GM18519 (cell line): ENCODE results near the gene NTRK3.

ENCODE experiments used
- ATAC-seq: cut with Tn5 transposase; IDR thresholded peaks from one replicate; pipeline ENCODE4 v1.9.1; 2021; ENCODE audit warnings: mild to moderate bottlenecking, moderate library complexity; ENCODE audit not compliant: unreplicated experiment, low FRiP score

The NTRK3 gene

DNA sequence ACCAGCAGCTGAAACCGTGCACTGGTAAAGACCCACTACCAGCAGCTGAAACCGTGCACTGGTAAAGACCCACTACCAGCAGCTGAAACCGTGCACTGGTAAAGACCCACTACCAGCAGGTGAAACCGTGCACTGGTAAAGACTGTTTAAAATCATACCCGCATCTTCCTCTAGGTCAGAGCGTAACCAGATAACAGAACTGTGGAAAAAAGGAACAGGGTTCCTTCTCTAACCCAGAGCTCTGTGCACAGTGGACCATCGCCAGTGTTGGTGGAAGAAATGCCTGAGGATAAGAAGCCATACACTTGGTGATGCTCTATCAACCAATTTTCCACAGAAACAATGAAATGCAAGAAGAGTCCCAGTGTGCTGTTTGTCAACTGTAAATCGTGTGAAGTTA is 243.4 kb downstream of the NTRK3 start:
- no peak for ATAC-seq

GRCh38 chr15:88012688-88013087 is 243.9 kb downstream of the NTRK3 start:
- ATAC-seq, result no peak

- ATAC-seq, result no peak
Observed at GRCh38 chr15:88012233-88012632, 244.3 kb downstream of the NTRK3 start.

DNA sequence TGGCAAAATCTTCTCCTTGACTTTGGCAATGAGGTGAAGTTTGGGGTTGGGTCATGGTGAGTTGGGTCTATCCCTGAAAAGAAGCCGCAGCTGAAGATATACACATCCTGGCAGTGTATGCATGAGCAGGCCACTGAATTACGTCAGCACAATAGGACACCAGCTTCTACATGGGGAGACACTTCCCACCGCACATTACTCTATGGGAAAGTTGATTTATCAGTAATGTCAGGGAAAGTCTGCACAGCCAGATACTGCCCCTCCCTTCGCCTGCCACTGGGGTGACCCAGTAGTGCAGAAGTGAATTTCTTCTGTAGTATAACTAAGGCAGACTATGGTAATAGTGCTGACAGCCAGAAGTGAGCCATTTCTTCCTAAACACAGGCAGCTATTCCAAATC is 245.0 kb downstream of the NTRK3 start:
- no peak for ATAC-seq

DNA sequence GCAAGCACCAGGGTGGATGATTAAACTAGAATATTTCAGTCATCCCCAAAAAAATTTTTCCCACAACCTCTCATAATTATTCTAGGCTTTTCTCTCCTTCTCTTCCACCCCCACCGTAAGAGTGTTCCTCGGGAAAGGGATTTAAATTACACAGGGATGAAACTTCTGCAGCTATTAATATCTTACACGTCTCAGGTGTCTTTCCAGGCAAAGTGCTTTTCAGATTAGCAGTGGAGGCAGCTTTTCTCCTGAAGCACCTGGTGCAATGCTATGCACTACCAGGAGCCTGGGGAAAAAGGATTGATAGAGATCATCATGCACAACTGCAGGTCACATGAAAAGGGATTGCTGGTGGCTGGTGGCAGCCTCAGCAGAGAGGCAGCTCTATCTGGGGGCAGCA is 250.4 kb downstream of the NTRK3 start:
- ATAC-seq, result no peak

DNA sequence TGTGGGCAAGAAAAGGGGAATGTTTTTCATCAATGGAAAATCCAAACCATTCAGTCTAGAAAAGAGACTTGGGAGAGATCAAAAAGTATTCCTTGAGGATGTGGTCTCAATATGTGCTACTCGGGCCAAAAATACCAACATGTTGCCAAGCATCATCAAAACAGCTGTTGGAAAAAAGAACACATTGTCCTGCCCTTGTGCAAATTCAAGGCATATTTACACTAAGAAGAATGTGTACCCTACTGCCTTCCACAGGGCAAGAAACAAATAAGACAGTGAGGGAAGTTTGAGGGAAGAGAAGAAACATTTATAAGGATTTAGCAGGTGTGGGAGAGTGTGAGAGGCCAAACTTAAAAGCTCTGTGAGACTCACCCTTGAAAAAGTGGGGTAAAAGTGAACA is 252.1 kb downstream of the NTRK3 start:
- ATAC-seq, result no peak

DNA sequence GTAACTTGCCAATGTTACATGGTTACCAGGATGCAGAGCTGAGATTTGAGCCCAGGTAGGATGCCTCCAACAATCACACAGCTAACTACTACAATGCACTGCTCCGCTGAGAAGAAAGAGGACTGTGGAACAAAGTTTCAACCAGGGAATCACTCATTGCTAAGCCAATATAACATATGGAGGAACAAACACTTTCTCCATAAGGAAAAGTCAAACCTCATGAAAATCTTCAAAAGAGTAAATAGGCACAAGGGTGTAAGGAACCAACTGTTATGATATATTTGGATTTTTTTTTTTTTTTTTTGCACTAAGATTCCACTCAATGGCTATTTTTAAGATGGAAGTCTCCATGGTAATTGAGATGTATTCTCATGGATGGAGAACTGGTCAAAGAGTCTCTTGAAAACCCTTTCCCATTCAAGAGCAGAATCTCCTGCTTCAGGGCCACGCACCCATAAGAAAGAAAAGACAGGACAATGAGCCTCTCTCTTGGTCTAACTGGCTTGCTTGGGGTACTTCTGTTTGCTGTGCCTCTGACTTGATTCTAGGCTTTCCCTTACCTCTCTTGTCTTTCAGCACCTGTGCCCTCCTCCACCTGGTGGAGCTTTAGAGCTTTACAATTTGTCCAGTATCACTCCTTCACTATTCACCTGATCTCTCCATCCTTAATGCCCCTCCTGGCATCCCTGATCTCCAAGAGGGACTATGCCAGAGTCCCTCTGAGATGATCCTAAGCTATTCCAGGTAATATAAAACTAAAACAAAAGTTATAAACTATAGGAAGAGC is 252.8 kb downstream of the NTRK3 start:
- ATAC-seq, result no peak

GRCh38 chr15:88002706-88003105 is 253.8 kb downstream of the NTRK3 start:
- ATAC-seq, result no peak

DNA sequence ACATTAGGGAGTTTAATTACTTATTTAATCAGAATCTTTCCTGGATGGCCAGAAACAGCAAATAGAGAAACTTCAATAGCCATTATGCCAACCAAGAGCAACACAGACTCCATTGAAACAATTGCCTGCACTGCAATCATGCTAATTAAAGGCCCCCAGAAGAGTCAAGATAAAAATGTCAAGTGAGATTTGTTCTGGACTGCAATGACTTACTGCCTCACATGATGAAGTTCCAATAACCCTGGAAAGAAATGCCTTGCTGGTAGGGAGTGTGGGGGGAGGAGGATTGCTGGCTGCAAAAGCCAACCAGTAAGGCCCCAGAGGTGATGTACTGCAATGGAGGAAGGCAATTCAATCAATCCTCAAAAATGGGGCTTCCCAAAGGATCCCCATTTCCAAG is 257.9 kb downstream of the NTRK3 start:
- no peak for ATAC-seq

- no peak for ATAC-seq
Observed at GRCh38 chr15:87986776-87987175, 269.8 kb downstream of the NTRK3 start.

GRCh38 chr15:87985451-87985850 is 271.1 kb downstream of the NTRK3 start:
- no peak for ATAC-seq

DNA sequence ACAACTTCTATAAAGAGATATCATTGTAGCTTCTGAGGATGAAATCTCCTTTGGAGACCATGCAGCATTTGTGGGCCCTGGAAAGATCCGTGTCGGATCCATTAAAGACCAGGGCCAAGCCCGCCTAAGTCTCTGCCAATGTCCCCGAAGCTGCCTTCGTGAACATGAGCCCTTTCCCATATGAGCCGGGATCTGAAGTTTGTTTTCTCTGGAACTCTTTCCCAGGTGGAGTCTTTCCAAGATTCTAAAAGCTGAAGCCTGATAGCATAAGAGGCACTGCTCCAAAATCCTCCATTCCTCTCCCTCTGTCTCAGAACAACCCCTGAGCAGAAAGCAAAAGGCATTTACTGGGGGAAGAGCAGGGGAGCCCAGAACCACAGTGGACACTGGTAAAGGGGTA is 274.6 kb downstream of the NTRK3 start:
- ATAC-seq, result no peak

GRCh38 chr15:87977907-87978306 is 278.6 kb downstream of the NTRK3 start:
- no peak for ATAC-seq

- no peak for ATAC-seq
Observed at GRCh38 chr15:87976552-87976951, 280.0 kb downstream of the NTRK3 start.

DNA sequence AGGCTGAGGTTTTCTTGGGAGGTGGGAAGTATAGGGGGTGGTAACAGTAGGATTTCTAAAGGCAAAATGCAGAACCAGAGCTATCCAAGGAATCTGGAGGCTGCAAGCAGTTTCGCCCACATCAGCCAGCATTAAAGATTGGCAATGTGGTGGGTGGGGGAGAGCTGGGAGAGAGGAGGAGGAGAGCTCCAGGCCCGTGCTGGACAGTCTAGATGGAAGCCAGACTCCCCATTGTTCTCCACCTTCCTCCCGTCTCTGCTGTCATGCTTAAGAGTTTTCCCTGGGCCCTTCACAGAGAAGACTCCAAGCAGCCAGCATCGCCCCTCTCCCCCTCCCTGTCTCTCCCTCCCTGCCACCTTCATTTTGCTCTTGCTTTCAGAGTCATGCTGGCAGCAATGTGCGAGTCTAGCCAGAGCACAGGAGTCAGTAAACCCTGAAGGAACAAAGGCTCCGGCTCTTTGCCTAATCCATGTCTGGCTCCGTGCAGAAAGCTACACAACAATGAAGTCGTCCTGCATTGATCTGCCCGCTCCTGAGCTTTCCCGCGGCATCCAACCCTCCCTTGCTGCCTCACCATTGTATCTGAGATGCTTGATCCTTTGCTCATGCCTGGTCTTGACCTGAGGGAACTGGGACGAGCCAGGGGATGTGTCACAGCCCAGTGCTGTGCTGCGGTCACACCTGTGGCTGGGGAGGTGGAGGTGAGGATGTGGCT is 282.9 kb downstream of the NTRK3 start:
- ATAC-seq, result no peak

DNA sequence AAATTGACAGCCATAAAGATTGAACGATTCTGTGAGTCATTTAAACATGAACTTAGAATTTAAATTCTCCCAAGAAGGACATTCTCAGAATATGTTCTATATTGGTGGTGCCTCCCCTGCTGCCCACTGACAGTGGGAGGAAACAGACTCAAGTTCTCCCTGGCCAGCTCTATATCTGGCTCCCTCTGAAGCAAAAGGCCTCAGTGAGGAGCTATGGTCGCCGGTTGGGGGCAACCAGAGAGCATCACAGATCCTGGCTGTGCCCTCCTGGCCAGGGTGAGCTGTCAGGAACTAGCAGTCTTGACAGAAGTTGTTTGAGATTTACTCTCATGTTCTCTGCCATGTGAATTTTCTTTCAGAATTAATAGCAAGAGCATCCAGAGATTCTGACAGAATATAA is 285.5 kb downstream of the NTRK3 start:
- ATAC-seq, result no peak

DNA sequence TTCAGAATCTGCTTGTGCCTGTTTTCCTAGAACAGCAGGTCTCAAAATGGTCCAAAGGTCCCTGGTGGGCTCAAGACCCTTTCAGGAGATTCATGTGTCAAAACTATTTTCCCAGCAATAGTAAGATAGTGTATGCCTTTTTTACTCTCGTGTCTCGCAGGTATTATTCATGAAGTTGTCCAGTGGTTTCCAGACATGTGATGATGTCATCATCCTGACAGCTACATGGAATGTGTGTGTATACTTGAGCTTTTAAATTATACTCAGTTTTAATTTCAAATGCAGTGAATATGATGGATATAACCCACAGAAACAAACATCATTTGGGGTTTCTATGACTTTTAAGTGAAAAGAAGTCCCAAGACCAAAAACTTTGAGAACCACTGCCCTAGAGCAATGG is 288.6 kb downstream of the NTRK3 start:
- ATAC-seq, result no peak

- no peak for ATAC-seq
Observed at GRCh38 chr15:87965304-87965703, 291.2 kb downstream of the NTRK3 start.

GRCh38 chr15:87962428-87962827 is 294.1 kb downstream of the NTRK3 start:
- ATAC-seq, result no peak

DNA sequence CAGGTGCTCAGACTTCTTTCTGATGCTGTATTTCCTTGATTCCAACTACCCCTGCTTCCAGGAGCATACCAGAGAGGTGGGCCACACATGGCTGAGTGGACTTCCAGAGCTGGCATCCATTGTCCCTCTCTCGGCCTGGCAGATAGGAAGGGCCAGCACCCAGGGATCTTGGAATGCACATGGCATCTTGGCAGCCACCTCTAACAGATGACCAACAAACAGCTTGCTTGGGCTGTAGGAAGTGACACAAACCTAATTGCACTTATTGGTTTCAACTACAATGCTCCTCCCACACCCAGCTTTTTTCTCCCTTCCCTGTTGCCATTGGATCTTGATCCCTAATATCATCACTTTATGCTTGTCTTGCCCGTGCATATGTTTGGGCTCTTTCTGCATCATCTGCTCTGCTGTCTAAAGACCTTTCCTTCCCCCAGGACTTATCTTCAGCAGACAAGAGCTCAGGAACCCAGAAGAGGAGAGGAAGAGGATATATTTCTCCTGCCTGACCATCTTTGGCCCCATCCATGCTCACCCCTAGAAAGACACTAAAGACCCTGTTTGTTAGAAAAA is 294.6 kb downstream of the NTRK3 start:
- no peak for ATAC-seq

- ATAC-seq, result no peak
Observed at GRCh38 chr15:87959662-87960061, 296.9 kb downstream of the NTRK3 start.

DNA sequence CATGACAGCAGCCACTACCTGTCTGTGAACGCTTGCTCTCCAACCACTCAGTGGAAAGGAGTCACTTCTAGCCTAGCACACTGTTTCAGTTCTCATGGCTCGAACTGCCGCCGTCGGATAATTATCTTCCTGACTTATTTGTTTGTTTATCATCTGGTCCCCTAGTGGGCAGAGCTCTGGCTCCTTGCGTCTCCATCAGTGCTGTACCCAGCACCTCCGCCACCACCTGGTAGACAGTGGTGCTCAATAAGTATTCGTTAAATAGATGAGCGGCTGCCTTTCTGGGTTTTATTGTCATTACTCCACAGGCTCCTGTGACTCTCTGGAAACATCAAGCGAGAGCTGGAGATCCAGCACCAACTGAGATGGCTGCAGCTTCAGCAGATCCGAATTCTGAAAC is 297.5 kb downstream of the NTRK3 start:
- no peak for ATAC-seq
